Gastrocnemius medialis (tissue), 4 donors: ENCODE data around the gene SLC26A9.

Experiments used
- CTCF ChIP-seq, 5 experiments: fragments of 450-650 bp in 3 of 5; fragments of 200-600 bp in 2 of 5; sonication (generic) in 2 of 5; IDR thresholded peaks in 4 of 5; conservative IDR thresholded peaks in 1 of 5; 1 replicate in 4 of 5; 2 replicates in 1 of 5; pipeline ENCODE4 v1.5.1; 2016 to 2019; ENCODE audit warnings: antibody characterized with exemption in 5 of 5, mild to moderate bottlenecking in 3 of 5, moderate library complexity in 3 of 5
- POLR2A ChIP-seq, 2 donors: fragments of 450-650 bp; IDR thresholded peaks; one replicate each; pipeline ENCODE4 v1.6.1; 2017; ENCODE audit warnings: antibody characterized with exemption in 2 of 2, mild to moderate bottlenecking in 2 of 2, moderate library complexity in 2 of 2

DNA sequence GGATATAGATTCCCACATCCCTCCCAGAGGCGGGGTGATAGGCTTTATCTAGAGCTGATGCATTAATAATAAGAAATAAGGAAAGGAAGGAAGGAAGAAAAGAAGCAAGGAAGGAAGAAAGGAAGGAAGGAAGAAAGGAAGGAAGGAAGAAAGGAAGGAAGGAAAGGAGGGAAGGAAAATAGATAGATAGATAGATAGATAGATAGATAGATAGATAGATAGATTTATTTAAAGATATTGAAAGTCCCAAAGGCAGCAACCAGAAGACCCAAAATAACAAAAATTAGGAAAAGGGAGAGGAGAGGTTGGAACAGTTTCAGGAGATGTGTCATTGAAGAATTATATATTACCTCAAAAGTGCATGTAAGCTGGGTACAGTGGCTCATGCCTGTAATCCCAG lies 12.2 kb upstream of the SLC26A9 start:
- TF ChIP-seq CTCF (IDR thresholded peaks at IDR 0.05 in 4 of 5, conservative IDR thresholded peaks at IDR 0.05 in 1 of 5) (no peak), POLR2A (IDR thresholded peaks at IDR 0.05) (no peak)
